SU-DHL-6 (cell line): ENCODE results near the gene HSD17B13.

ENCODE experiments used
- H2AFZ ChIP-seq: fragments of 200-600 bp; sonication (generic); 2 replicates; pipeline ENCODE4 v1.6.1; 2014; ENCODE audit warnings: low read depth, mild to moderate bottlenecking, moderate library complexity, mixed read lengths, antibody characterized with exemption, low read length; ENCODE audit not compliant: severe bottlenecking
- H3F3A ChIP-seq: fragments of 200-600 bp; shearing (Covaris generic); 2 replicates; pipeline ENCODE4 v1.6.0; 2016; ENCODE audit warnings: antibody characterized with exemption, mild to moderate bottlenecking; ENCODE audit not compliant: insufficient read depth
- H3K27ac ChIP-seq: fragments of 200-600 bp; sonication (generic); 2 replicates; pipeline ENCODE4 v1.5.1; 2016; ENCODE audit warnings: low read depth, mild to moderate bottlenecking, low read length, moderate library complexity, mixed read lengths
- H3K27me3 ChIP-seq: fragments of 200-600 bp; sonication (generic), shearing (Covaris generic); 2 replicates; pipeline ENCODE4 v1.6.0; 2014; ENCODE audit warnings: mild to moderate bottlenecking, low read length
- H3K36me3 ChIP-seq: fragments of 200-600 bp; sonication (generic); 2 replicates; pipeline ENCODE4 v1.6.1; 2014; ENCODE audit warnings: mild to moderate bottlenecking, low read length, mixed read lengths
- H3K4me2 ChIP-seq: fragments of 300-600, 200-600 bp; shearing (Covaris generic), sonication (generic); 2 replicates; pipeline ENCODE4 v1.6.0; 2014; ENCODE audit warnings: low read length, low read depth, mild to moderate bottlenecking; ENCODE audit not compliant: poor library complexity, severe bottlenecking
- H3K4me3 ChIP-seq: fragments of 200-600 bp; sonication (generic); 2 replicates; pipeline ENCODE4 v1.5.1; 2014; ENCODE audit warnings: antibody characterized with exemption, low read length, mild to moderate bottlenecking, mixed read lengths; ENCODE audit not compliant: insufficient read depth, poor library complexity, severe bottlenecking
- H3K79me2 ChIP-seq: fragments of 200-600 bp; sonication (generic); 2 replicates; pipeline ENCODE4 v1.6.1; 2014; ENCODE audit warnings: mild to moderate bottlenecking, low read length, moderate library complexity; ENCODE audit not compliant: insufficient read depth
- H3K9ac ChIP-seq: fragments of 200-600 bp; sonication (generic); 2 replicates; pipeline ENCODE4 v1.7.0; 2014; ENCODE audit warnings: mild to moderate bottlenecking, low read length
- H3K9me2 ChIP-seq: fragments of 200-600 bp; sonication (generic); replicated peaks from 2 replicates; pipeline ENCODE4 v1.6.1; 2014; ENCODE audit warnings: low read length; ENCODE audit not compliant: insufficient read depth
- H3K9me3 ChIP-seq: fragments of 200-600 bp; sonication (generic); 2 replicates; pipeline ENCODE4 v1.6.1; 2014; ENCODE audit warnings: low read length, mixed read lengths; ENCODE audit not compliant: insufficient read depth
- H4K20me1 ChIP-seq: fragments of 200-600 bp; sonication (generic); 2 replicates; pipeline ENCODE4 v1.6.1; 2014; ENCODE audit warnings: low read depth, mild to moderate bottlenecking, antibody characterized with exemption, low read length, moderate library complexity, mixed read lengths
- CTCF ChIP-seq: fragments of 200-600 bp; sonication (generic); IDR thresholded peaks from one replicate; pipeline ENCODE4 v1.5.1; 2017; ENCODE audit warnings: antibody characterized with exemption, mild to moderate bottlenecking, low read length, moderate library complexity; ENCODE audit not compliant: insufficient read depth, poor library complexity, severe bottlenecking
- EZH2phosphoT487 ChIP-seq: fragments of 200-600 bp; sonication (generic), shearing (Covaris generic); conservative IDR thresholded peaks from 2 replicates; pipeline ENCODE4 v1.6.1; 2018; ENCODE audit warnings: mild to moderate bottlenecking, antibody characterized with exemption, low read length, moderate library complexity, mixed read lengths

Gene HSD17B13

GRCh38 chr4:87305562-87305961 is 17.1 kb downstream of the HSD17B13 start:
- no peak overlapping the region for H3K27ac ChIP-seq
- no peaks in the 10 kb centered on the region for H3K27me3 ChIP-seq
- no peaks in the 10 kb centered on the region for H3K36me3 ChIP-seq
- no peak overlapping the region for H3K4me3 ChIP-seq
- no peak overlapping the region for H3K4me2 ChIP-seq
- no peak for TF ChIP-seq CTCF
- H3K79me2 ChIP-seq, result no peaks in the 10 kb centered on the region
- H4K20me1 ChIP-seq, result no peaks in the 10 kb centered on the region
- no peak overlapping the region for H3K9ac ChIP-seq
- H3K9me3 ChIP-seq, result no peaks in the 10 kb centered on the region
- no peaks in the 10 kb centered on the region for H3K9me2 ChIP-seq
- H3F3A ChIP-seq, result no peaks in the 10 kb centered on the region
- H2AFZ ChIP-seq, result no peak overlapping the region

DNA sequence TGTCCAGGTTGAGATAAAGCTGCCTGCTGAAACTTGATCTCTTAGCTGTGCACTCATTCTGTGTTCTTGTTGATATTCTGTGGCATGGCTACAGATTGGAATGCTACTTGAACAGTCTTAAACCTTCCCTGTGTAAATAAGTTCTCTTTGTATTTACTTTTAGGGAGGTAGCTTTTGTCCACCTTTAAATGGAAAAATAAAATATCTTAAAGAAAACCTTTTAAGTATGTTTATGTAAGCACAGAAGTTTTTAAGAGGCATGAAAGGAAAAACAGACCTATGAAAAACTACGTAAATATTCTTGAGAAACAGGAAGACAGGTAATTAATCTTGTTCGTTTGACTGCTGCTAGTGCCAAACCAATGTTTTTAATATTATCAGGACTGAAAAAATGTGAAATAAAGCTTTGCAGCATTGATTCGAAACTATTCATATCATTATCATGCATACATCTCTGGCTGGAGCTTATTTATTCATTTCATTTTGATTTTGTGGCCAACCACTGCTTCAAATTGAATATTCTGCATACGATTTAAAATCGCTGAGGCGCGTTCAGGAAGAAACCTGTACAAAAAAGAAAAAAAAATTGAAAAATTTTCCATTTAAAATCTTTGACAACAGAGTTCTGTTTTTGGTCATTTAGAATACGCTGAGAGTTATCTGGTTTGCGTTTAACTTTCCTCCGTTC is 17.8 kb downstream of the HSD17B13 start:
- no peak for TF ChIP-seq EZH2phosphoT487
- no peak for TF ChIP-seq CTCF
- Histone ChIP-seq H3K27ac (no peak overlapping the region), H3F3A (no peaks in the 10 kb centered on the region), H3K4me2 (no peak overlapping the region), H3K9me2 (no peaks in the 10 kb centered on the region), H3K4me3 (no peak overlapping the region), H4K20me1 (no peaks in the 10 kb centered on the region), H3K9ac (no peak overlapping the region), H3K9me3 (no peaks in the 10 kb centered on the region), H2AFZ (no peak overlapping the region), H3K79me2 (no peaks in the 10 kb centered on the region), H3K27me3 (no peaks in the 10 kb centered on the region), H3K36me3 (no peaks in the 10 kb centered on the region)

DNA sequence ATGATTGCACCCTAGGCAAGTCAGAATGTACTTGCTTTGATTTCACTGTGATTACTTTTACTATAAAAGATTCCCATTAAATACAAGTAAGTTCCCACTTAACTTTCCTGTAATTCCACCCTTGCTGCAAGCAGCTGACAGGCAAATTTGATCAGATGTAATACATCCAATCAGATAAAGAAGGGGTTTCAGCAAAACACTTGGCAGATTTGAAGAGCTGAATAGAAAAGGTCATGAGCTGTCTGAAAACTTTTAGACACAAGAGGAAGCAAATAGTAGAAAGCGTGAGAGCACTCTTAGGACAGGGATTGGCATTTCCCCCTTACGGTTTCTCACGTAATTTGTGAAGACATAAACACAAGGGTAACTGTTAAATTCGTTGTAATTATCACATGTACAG is 22.8 kb downstream of the HSD17B13 start:
- Histone ChIP-seq H2AFZ (no peak overlapping the region), H3K79me2 (no peaks in the 10 kb centered on the region), H3K27ac (no peak overlapping the region), H3K36me3 (no peaks in the 10 kb centered on the region), H3K4me3 (no peak overlapping the region), H3K9me2 (no peaks in the 10 kb centered on the region), H3K27me3 (no peaks in the 10 kb centered on the region), H3K4me2 (no peak overlapping the region), H3F3A (no peaks in the 10 kb centered on the region), H4K20me1 (no peaks in the 10 kb centered on the region), H3K9me3 (no peaks in the 10 kb centered on the region), H3K9ac (no peak overlapping the region)
- TF ChIP-seq EZH2phosphoT487 (no peak), CTCF (no peak)
